ENCODE measurements around the gene PKNOX2.

The PKNOX2 gene

GRCh38 chr11:125308246-125308645 is 143.7 kb downstream of the PKNOX2 start:
- no peak overlapping the region for H3K4me3 ChIP-seq (ENCODE audit: low read depth, low read length)
- no peak for DNase-seq (ENCODE audit: low read depth)
- TF ChIP-seq CTCF (IDR thresholded peaks at IDR 0.05; ENCODE audit: control insufficient read depth, extremely low read depth, insufficient read depth) = no peak

- TF ChIP-seq CTCF (IDR thresholded peaks at IDR 0.05; ENCODE audit: control insufficient read depth, extremely low read depth, insufficient read depth) = no peak
- DNase-seq (ENCODE audit: low read depth) = no peak
- no peak overlapping the region for H3K4me3 ChIP-seq (ENCODE audit: low read depth, low read length)
These were observed 147.8 kb downstream of the PKNOX2 start for GRCh38 chr11:125312391-125312790.

- no peak for TF ChIP-seq CTCF (IDR thresholded peaks at IDR 0.05; ENCODE audit: control insufficient read depth, extremely low read depth, insufficient read depth)
- no peak for DNase-seq (ENCODE audit: low read depth)
- H3K4me3 ChIP-seq (ENCODE audit: low read depth, low read length) = no peak overlapping the region
These were observed 148.3 kb downstream of the PKNOX2 start for GRCh38 chr11:125312812-125313211.

- no peak for TF ChIP-seq CTCF (IDR thresholded peaks at IDR 0.05; ENCODE audit: control insufficient read depth, extremely low read depth, insufficient read depth)
- no peak overlapping the region for H3K4me3 ChIP-seq (ENCODE audit: low read depth, low read length)
- no peak for DNase-seq (ENCODE audit: low read depth)
These were observed 149.0 kb downstream of the PKNOX2 start for GRCh38 chr11:125313271-125314219.

- H3K4me3 ChIP-seq (ENCODE audit: low read depth, low read length) = no peak overlapping the region
- no peak for DNase-seq (ENCODE audit: low read depth)
- TF ChIP-seq CTCF (IDR thresholded peaks at IDR 0.05; ENCODE audit: control insufficient read depth, extremely low read depth, insufficient read depth) = no peak
These were observed 149.9 kb downstream of the PKNOX2 start for GRCh38 chr11:125314276-125315078.

GRCh38 chr11:125315079-125315740 is 150.7 kb downstream of the PKNOX2 start:
- no peak overlapping the region for H3K4me3 ChIP-seq (ENCODE audit: low read depth, low read length)
- DNase-seq (ENCODE audit: low read depth) = no peak
- no peak for TF ChIP-seq CTCF (IDR thresholded peaks at IDR 0.05; ENCODE audit: control insufficient read depth, extremely low read depth, insufficient read depth)
